Breast epithelium (tissue), 3 donors: ENCODE measurements around the gene CHN2.

Source experiments
- POLR2AphosphoS5 ChIP-seq, 3 donors: sonication (generic); formaldehyde crosslinking; IDR thresholded peaks; one replicate each; pipeline ENCODE4 v1.6.1; 2017; ENCODE audit warnings: antibody characterized with exemption in 3 of 3
- TF ChIP-seq, protein P1 (sequence below), 3 donors: fragments of 450-650 bp; IDR thresholded peaks; one replicate each; pipeline ENCODE4 v1.5.1; 2016 to 2017; ENCODE audit warnings: antibody characterized with exemption in 3 of 3, mild to moderate bottlenecking in 3 of 3, moderate library complexity in 3 of 3

DNA sequence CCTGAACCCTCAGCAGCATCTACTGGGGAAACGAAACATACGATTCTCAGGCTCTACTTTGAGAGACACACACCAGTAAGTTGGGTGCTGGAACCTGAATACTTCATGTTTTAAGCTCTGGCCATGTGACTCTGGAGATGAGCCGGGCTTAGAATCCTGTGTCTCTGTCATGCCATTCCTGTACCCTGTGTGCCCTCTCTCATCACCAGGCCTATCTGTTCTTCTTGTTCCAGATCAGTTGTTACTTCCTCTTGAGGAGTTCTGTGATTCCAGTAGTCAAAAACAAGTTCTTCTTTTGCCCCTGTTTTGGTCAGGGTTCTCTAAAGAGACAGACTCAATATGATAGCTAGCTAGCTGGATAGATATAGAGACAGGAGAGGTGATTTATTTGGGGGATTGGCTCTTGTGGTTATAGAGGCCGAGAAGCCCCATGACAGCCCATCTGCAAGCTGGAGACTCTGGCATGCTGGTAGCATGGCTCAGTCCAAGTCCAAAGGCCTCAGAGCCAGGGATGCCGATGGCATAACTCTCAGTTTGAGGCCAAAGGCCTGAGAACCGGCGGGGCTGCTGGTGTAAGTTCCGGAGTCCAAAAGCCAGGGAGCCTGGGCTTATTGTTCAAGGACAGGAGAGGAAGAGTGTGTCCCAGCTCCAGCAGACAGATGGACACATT is 54.3 kb downstream of the CHN2 start:
- TF ChIP-seq, protein P1, sequence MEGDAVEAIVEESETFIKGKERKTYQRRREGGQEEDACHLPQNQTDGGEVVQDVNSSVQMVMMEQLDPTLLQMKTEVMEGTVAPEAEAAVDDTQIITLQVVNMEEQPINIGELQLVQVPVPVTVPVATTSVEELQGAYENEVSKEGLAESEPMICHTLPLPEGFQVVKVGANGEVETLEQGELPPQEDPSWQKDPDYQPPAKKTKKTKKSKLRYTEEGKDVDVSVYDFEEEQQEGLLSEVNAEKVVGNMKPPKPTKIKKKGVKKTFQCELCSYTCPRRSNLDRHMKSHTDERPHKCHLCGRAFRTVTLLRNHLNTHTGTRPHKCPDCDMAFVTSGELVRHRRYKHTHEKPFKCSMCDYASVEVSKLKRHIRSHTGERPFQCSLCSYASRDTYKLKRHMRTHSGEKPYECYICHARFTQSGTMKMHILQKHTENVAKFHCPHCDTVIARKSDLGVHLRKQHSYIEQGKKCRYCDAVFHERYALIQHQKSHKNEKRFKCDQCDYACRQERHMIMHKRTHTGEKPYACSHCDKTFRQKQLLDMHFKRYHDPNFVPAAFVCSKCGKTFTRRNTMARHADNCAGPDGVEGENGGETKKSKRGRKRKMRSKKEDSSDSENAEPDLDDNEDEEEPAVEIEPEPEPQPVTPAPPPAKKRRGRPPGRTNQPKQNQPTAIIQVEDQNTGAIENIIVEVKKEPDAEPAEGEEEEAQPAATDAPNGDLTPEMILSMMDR (IDR thresholded peaks at IDR 0.05) = no peak
- TF ChIP-seq POLR2AphosphoS5 (IDR thresholded peaks at IDR 0.05) = no peak
